GM23248 (cell line): Measurements from ENCODE around the gene H3-3A.

ENCODE experiments used
- EZH2 ChIP-seq: fragments of 200-600 bp; sonication (generic); IDR thresholded peaks from 2 replicates; pipeline ENCODE4 v1.6.1; 2018; ENCODE audit warnings: antibody characterized with exemption, mild to moderate bottlenecking; ENCODE audit not compliant: insufficient read depth, poor library complexity, severe bottlenecking
- EZH2phosphoT487 ChIP-seq: fragments of 200-600 bp; sonication (generic); IDR thresholded peaks from 2 replicates; pipeline ENCODE4 v1.6.1; 2018; ENCODE audit warnings: antibody characterized with exemption, moderate library complexity, mild to moderate bottlenecking, low read depth; ENCODE audit not compliant: insufficient read depth

DNA sequence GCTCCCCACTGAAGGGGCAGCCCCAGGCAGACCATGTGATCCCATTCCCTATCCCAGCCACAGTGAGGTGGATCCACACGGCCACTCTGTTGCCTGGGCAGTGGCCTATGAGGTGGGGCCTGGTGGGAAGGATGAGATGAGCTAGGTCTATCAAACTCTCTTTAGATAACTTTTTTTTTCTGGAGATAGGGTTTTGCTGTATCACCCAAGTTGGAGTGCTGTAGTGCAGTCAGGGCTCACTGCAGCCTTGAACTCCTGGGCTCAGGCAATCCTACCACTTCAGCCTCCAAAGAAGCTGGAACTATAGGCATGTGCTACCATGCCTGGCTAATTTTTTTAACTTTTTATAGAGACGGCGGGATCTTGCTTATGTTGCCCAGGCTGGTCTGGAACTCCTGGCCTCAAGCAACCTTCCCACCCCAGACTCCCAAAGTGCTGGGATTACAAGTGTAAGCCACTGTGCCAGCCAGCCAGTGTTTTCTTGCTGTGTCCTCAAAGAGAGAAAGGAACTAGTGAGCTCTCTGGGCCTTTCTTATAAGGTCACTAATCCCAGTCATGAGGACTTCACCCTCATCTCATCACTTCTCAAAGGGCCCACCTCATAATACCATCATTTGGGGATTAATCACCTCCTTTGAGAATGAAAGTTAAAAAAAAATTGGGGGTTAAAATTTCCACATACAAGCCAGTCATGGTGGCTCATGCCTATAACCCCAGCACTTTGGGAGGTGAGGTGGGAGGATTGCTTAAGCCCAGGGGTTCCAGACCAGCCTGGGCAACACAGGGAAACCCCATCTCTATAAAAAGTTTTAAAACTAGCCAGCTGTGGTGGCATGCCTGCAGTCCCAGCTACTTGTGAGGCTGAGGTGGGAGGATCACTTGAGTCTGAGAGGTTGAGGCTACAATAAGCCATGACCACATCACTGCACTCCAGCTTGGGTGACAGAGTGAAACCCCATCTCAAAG is 36.6 kb downstream of the H3-3A start:
- TF ChIP-seq EZH2 (no peak), EZH2phosphoT487 (no peak)
